D721Med (cell line): ENCODE data around the gene MUSK.

ENCODE experiments used
- DNase-seq: peaks from one replicate; pipeline ENCODE4 v3.0.0; 2011; ENCODE audit warnings: low spot score; ENCODE audit not compliant: insufficient read length
- FAIRE-seq: peaks from 2 replicates; lab custom pipeline; 2011; peaks lifted over from hg19 to GRCh38; lab: Jason Lieb, UNC
- CTCF ChIP-seq: IDR thresholded peaks from 2 replicates; pipeline ENCODE4 v1.5.1; 2012; ENCODE audit warnings: mild to moderate bottlenecking, control low read depth; ENCODE audit not compliant: insufficient read depth; ENCODE audit errors: missing control alignments

Gene MUSK

GRCh38 chr9:110758201-110758600 is 89.6 kb downstream of the MUSK start:
- no peak for FAIRE-seq
- DNase-seq, result no peak

GRCh38 chr9:110762783-110763182 is 94.2 kb downstream of the MUSK start:
- FAIRE-seq, result no peak
- no peak for DNase-seq
- TF ChIP-seq CTCF, result no peak

More at GRCh38 chr9:110758201-110758600, 89.6 kb downstream of the MUSK start:
- TF ChIP-seq CTCF, result no peak

- no peak for TF ChIP-seq CTCF
- FAIRE-seq (no peak), DNase-seq (no peak)
Observed at GRCh38 chr9:110763568-110763967, 95.0 kb downstream of the MUSK start.

GRCh38 chr9:110764006-110764405 is 95.4 kb downstream of the MUSK start:
- TF ChIP-seq CTCF, result no peak
- DNase-seq (no peak), FAIRE-seq (no peak)

- FAIRE-seq (no peak), DNase-seq (no peak)
- TF ChIP-seq CTCF, result no peak
Observed at GRCh38 chr9:110765926-110766325, 97.3 kb downstream of the MUSK start.

- no peak for TF ChIP-seq CTCF
- FAIRE-seq (no peak), DNase-seq (no peak)
Observed at GRCh38 chr9:110767559-110768063, 99.0 kb downstream of the MUSK start.

- TF ChIP-seq CTCF, result no peak
- FAIRE-seq, result no peak
- DNase-seq, result no peak
Observed at GRCh38 chr9:110768886-110769285, 100.3 kb downstream of the MUSK start.
